Measurements from ENCODE around the gene TMEM117.
A peak's percentile ranks its signal among the peaks of the same experiment; 100 is the strongest.
"Not testable (repeated sequence)": the region's sequence is repeated elsewhere in the genome, so short reads cannot be mapped to it uniquely, and the experiment has no call there.

TMEM117 gene

GRCh38 chr12:43841253-43841652 is 5.4 kb downstream of the TMEM117 start:
- DNase-seq (ENCODE audit: low read depth): no peak

- no peak for DNase-seq (ENCODE audit: low read depth)
Measured at GRCh38 chr12:43842259-43842658, 6.4 kb downstream of the TMEM117 start.

- DNase-seq (ENCODE audit: low read depth): peak; percentile 44
Measured at GRCh38 chr12:43847425-43848225, 11.7 kb downstream of the TMEM117 start.

DNA sequence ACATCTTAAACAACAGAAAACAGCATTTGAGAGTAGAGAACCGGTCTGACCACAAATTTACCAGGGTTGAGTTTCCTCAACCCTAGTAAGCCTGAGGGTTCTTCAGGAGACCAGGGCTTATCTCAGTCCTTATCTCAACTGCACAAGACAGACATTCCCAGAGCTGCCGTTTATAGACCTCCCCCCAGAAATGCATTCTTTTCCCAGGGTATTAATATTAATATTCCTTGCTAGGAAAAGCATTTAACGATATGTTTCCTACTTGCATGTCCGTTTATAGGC is 12.3 kb downstream of the TMEM117 start:
- DNase-seq (ENCODE audit: low read depth): no peak

- DNase-seq (ENCODE audit: low read depth): no peak
Measured at GRCh38 chr12:43848786-43849185, 12.9 kb downstream of the TMEM117 start.

DNA sequence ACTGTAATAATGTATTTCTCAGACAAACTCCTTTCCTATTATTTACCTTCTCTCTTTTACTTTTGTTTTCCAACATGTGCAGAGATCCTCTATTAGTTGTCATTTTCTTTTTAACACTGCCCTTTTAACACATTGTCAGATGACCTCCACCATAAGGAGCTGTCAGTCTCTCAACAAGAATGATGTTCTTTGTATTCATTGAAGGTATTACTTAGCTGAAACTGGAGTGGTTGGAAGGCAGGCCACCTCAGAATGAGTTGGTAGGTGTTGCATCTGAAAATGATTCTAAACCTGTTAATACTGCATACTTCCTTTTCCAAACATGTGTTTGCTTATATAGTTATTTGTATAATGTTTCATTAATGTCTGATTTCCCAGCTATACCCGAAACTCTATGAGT is 16.9 kb downstream of the TMEM117 start:
- no peak for DNase-seq (ENCODE audit: low read depth)

DNA sequence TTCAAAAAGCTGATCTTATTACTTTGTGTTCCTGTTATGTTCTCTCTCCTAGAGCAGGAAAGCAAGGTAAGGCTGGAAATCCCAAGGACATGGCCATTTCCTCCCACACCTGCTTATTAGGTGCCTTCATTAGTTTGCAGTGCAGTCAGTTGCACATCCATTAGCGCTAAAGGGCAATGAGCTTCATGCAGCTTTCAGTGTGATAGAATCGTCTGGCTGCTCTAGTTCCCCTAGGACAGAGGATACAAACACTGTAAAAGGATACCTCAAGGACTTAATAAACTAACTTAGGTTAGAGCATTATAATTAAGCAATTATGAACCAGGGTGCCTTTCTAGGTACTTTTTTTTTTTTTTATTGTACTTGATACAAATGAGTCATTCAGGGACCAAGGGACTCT is 21.1 kb downstream of the TMEM117 start:
- DNase-seq (ENCODE audit: low read depth): no peak

- no peak for DNase-seq (ENCODE audit: low read depth)
Measured at GRCh38 chr12:43858096-43858495, 22.2 kb downstream of the TMEM117 start.

DNA sequence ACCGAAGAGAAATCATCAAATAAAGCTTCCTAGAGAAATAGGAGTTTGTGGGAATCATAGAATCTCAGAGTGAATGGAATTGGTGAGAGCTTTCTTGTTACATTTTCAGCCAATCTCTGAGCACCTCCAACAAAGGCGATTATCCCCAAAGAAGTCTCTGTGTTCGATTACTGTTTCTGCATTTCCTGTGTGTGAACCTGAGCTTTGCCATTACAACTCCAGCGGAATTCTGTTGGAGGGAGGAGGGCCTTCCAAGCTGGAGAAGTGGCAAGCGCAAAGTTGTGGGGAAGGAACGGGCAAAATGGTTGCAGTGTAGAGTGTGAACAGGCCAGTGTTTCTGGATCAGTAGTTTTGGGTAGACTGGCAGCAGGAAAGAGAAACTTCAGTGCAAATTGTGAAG is 23.1 kb downstream of the TMEM117 start:
- no peak for DNase-seq (ENCODE audit: low read depth)

DNA sequence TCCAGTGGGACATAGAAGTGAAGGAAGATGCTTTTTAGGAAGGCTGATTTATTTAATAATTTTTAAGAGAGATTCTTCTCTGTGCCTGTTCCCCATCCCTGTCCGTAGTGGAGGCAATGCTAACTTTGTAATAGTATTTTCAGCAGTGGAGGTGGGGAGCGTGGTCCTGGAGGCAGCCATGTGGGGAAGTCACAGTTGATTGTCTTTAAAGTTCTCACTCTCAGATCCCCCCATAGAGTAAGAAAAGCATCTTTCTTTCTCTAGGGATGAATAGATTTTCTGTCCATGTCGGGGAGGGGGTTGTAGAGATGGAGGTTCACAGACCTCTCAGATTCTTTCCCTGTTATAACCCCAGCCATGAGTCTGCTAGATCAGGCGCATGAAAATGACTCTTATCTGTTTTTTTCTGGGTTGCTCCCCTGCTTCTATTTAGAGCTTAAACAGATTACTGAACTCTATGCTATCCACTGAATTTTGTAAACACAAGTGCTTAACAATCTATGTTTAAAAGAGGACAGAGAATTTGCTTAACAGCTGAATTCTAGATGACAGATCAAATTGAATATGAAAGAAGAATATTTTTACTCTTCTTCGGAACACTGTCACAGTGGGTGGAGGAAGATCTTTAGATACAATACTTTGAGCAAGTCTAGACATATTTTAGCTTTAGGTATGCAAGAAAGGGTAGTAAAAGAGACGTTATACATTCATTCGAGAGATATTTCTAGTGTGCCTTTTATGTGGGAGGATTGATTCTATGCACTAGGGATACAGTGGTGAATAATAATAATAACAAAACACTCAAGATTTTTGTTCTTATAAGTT is 25.3 kb downstream of the TMEM117 start:
- DNase-seq (ENCODE audit: low read depth): no peak

DNA sequence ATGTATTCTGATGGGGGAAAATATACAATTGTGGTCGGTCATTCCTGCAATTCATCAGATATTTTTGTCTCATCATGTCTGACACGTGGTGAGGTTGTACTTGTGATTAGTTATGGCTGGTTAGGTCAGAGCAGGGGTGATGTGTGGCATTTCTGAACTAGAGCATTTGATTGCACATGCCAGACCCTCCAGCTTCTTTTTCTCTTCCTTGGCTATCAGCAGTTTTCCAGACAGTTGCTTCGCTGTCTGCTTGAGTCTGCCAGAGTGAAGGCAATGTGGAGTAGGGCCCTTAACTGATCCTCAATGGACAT is 25.9 kb downstream of the TMEM117 start:
- DNase-seq (ENCODE audit: low read depth): no peak

GRCh38 chr12:43863770-43864366 is 28.0 kb downstream of the TMEM117 start:
- no peak for DNase-seq (ENCODE audit: low read depth)

DNA sequence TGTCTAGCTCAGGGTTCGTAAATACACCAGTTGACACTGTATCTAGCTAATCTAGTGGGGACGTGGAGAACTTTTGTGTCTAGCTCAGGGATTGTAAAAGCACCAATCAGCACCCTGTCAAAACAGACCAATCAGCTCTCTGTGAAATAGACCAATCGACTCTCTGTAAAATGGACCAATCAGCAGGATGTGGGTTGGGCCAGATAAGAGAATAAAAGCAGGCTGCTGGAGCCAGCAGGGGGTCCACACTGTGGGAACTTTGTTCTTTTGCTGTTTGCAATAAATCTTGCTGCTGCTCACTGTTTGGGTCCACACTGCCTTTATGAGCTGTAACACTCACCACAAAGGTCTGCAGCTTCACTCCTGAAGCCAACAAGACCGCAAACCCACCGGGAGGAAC is 28.7 kb downstream of the TMEM117 start:
- not testable (repeated sequence) for DNase-seq (ENCODE audit: low read depth)

DNA sequence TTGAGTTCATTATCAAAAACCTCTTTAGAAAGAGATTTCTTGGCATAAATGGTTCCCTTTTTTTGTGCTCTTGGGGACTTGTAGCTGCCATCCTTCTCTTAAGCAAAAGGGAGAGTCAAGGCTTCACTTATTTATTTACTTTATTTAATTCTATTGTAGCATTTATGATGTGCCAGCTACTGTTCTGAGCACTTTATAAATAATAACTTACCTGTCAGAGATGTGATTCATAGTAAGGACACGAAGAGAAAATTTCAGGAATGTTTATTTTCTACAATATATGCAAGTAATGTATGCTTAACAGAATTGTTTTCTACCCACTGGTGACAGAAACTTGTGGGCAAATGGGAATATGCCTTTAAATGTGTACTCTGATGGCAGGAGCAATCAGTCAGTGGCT is 33.3 kb downstream of the TMEM117 start:
- no peak for DNase-seq (ENCODE audit: low read depth)

- DNase-seq (ENCODE audit: low read depth): not testable (repeated sequence)
Measured at GRCh38 chr12:43869765-43870164, 33.9 kb downstream of the TMEM117 start.

DNA sequence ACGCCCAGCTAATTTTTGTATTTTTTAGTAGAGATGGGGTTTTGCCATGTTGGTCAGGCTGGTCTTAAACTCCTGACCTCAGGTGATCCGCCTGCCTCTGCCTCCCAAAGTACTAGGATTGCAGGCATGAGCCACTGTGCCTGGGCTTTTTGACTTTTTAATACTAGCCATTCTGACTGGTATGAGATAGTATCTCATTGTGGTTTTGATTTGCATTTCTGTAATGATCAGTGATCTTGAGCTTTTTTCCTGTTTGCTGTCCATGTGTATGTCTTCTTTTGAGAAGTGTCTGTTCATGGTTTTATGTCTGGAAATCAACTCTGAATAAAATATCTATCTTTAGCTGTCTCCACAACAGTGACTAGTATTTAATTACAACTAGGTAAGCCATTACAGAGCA is 35.4 kb downstream of the TMEM117 start:
- DNase-seq (ENCODE audit: low read depth): not testable (repeated sequence)

DNA sequence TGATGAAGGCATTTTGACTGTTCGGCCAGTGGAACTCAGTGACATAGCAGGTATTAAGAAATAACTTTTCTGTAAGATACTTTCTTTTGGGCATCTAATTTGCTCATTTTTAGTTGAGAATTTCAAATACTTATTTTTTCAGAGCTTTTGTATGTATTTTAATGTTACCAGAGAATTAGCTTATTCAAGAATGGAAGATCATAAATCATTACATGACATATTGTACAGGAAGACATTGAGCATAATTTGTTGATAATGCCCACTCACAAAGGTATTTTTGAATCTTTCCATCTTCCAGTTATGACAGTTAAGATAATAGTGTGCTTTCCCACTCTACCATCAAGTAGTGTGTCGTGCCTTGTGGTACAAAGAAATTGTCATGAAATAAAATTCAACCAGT is 36.5 kb downstream of the TMEM117 start:
- DNase-seq (ENCODE audit: low read depth): no peak

DNA sequence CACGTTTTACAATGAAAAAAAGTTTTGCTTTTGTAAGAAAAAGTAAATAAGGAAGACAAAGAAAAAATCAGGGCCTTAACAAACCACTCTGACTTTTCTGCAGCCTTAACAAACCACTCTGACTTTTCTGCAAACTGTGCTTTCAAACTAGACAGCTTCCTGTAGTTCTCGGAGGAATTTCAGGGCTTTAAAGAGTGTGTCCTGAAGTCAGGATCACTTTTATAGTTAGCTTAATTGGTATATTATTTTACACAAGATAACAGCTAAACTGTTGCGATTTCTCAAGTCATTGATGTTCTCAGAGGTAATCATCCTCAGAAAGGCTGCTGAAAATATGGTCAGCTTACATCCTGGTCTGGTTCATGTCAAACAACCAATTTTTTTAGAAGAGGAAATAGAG is 42.2 kb downstream of the TMEM117 start:
- DNase-seq (ENCODE audit: low read depth): no peak

DNA sequence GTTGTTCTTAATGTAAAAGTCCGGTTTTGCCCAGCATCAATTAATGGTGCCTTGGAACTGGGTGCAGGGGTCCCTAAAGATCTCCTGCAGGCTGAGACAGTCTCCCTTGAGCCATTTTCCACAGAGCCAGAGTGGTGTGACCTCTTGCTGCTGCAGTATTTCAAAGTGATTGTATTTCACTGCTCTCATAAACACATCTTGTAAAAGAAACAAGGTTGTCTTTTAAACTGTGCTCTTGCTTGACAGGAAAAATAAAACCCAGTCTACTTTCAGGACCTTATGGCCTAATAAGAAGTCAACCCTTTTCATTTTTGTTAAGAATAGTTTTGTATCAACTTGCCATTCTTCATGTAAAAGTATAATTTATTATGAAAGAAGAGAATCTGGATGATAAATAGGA is 44.7 kb downstream of the TMEM117 start:
- no peak for DNase-seq (ENCODE audit: low read depth)

- peak; percentile 32 for DNase-seq (ENCODE audit: low read depth)
Measured at GRCh38 chr12:43882578-43883178, 46.8 kb downstream of the TMEM117 start.

DNA sequence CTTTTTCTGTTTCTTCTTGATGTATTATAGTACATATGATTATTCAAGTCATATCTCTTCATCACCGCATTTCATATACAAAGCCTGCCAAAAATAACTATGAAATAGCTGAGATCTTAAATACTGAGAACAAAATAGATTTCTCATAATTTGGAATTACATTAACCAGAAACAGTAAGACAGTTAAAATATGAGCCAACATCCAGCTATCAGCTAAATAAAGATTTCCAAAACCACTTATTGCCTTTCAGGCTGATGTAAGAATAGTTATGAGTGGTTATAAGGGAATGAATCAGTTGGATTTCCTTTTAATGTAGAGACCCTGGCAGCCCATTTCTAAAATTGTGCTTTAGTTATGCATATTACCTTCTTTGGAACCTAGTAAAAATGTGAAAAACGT is 47.4 kb downstream of the TMEM117 start:
- no peak for DNase-seq (ENCODE audit: low read depth)

DNA sequence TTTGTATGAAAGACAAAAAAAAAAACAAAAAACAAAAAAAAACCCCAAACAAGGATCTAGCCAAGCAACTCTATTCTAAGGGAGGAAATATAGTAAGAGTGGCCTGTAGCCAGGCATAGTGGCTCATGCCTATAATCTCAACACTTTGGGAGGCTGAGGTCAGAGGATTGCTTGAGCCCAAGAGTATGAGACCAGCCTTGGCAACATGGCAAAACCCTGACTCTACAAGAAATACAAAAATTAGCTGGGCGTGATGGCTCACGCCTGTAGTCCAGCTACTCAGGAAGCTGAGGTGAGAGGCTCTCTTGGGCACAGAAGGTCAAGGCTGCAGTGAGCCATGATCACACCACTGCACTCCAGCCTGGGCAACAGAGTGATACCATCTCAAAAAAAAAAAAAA is 47.9 kb downstream of the TMEM117 start:
- DNase-seq (ENCODE audit: low read depth): no peak

All from non-pigmented ciliary epithelial cell (primary cell).